H1 (cell line): ENCODE measurements around the gene NMRK1. TPM values are rescaled to one million over a fixed set of nuclear protein-coding genes. Genes with fewer than 3 reads are reported as not detected.

Source experiments
- CTCF ChIA-PET: fragments of 300-600 bp; sonication (Branson Sonifier 250); formaldehyde crosslinking; loops from one replicate; lab custom pipeline; 2021; ENCODE audit not compliant: partially characterized antibody; lab: Charles Lee
- POLR2A ChIA-PET: fragments of 300-600 bp; sonication (Branson Sonifier 250); formaldehyde crosslinking; loops from one replicate; lab custom pipeline; 2021; ENCODE audit warnings: inconsistent platforms; ENCODE audit not compliant: partially characterized antibody; lab: Charles Lee
- DNase-seq, 2 experiments: peaks; one replicate each; pipeline versions ENCODE4 v3.0.0 to v3.0.0-alpha.2; 2010 to 2022; ENCODE audit warnings: low spot score in 2 of 2, low read depth in 1 of 2, mixed read lengths in 1 of 2
- FAIRE-seq: peaks from 2 replicates; lab custom pipeline; 2011; peaks lifted over from hg19 to GRCh38; lab: Jason Lieb, UNC
- H2AFZ ChIP-seq: 2 replicates; pipeline ENCODE4 v1.8.1; 2012; ENCODE audit warnings: low read length, inconsistent platforms
- H2AK5ac ChIP-seq: 2 replicates; pipeline ENCODE4 v1.6.1; 2013; ENCODE audit warnings: low read depth, low read length
- H2BK120ac ChIP-seq: replicated peaks from 2 replicates; pipeline ENCODE3; 2013; ENCODE audit warnings: low read depth, low read length, inconsistent platforms
- H2BK12ac ChIP-seq: 2 replicates; pipeline ENCODE4 v1.6.1; 2013; ENCODE audit warnings: low read depth, low read length
- H2BK15ac ChIP-seq: 2 replicates; pipeline ENCODE4 v1.6.1; 2013; ENCODE audit warnings: low read length
- H2BK20ac ChIP-seq: 2 replicates; pipeline ENCODE4 v1.6.1; 2013; ENCODE audit warnings: low read length
- H2BK5ac ChIP-seq: 2 replicates; pipeline ENCODE4 v1.6.1; 2013; ENCODE audit warnings: low read depth, low read length
- H3K14ac ChIP-seq: 2 replicates; pipeline ENCODE4 v1.6.1; 2013; ENCODE audit warnings: inconsistent platforms; ENCODE audit not compliant: insufficient read length
- H3K18ac ChIP-seq: 2 replicates; pipeline ENCODE4 v1.6.1; 2013; ENCODE audit warnings: low read length; ENCODE audit errors: extremely low read depth
- H3K23ac ChIP-seq: 2 replicates; pipeline ENCODE4 v1.6.1; 2013; ENCODE audit warnings: inconsistent platforms; ENCODE audit not compliant: insufficient read length
- H3K23me2 ChIP-seq: 2 replicates; pipeline ENCODE4 v1.6.1; 2013; ENCODE audit warnings: low read depth, low read length
- H3K27ac ChIP-seq: 2 replicates; pipeline ENCODE4 v1.6.1; 2011; ENCODE audit warnings: low read depth, low read length, inconsistent platforms
- H3K27me3 ChIP-seq, 4 experiments: replicated peaks in 1 of 4; 1 replicate in 1 of 4; 2 replicates in 3 of 4; pipeline versions ENCODE4 v1.6.1 to v1.8.1; 2011 to 2013; ENCODE audit warnings: low read length in 3 of 4, mild to moderate bottlenecking in 3 of 4, inconsistent platforms in 2 of 4, mixed read lengths in 2 of 4, moderate library complexity in 1 of 4; ENCODE audit not compliant: control insufficient read depth in 3 of 4, insufficient read depth in 3 of 4; ENCODE audit errors: extremely low read depth in 1 of 4
- H3K36me3 ChIP-seq, 4 experiments: 2 replicates each; pipeline versions ENCODE4 v1.6.1 to v1.8.1; 2011 to 2013; ENCODE audit warnings: mild to moderate bottlenecking in 4 of 4, low read length in 3 of 4, moderate library complexity in 2 of 4, control low read depth in 1 of 4, inconsistent platforms in 1 of 4; ENCODE audit not compliant: insufficient read depth in 4 of 4, control insufficient read depth in 2 of 4
- H3K4ac ChIP-seq: replicated peaks from 2 replicates; pipeline ENCODE3; 2013; ENCODE audit warnings: low read length, low read depth, mixed read lengths, inconsistent platforms; ENCODE audit not compliant: insufficient read length
- H3K4me1 ChIP-seq, 4 experiments: replicated peaks in 1 of 4; 1 replicate in 1 of 4; 2 replicates in 3 of 4; pipeline versions ENCODE4 v1.6.1 to v1.8.1; 2011 to 2013; ENCODE audit warnings: low read length in 3 of 4, inconsistent platforms in 2 of 4, mixed read lengths in 1 of 4; ENCODE audit not compliant: insufficient read depth in 4 of 4, control insufficient read depth in 3 of 4
- H3K4me2 ChIP-seq, 2 experiments: 2 replicates each; pipeline versions ENCODE4 v1.6.1 to v1.8.1; 2011 to 2013; ENCODE audit warnings: low read depth in 2 of 2, low read length in 2 of 2, control low read depth in 1 of 2, inconsistent platforms in 1 of 2, mild to moderate bottlenecking in 1 of 2; ENCODE audit not compliant: insufficient read depth in 1 of 2
- H3K4me3 ChIP-seq, 4 experiments: fragments of 200-600, 300-600 bp in 1 of 4; sonication (generic), shearing (Covaris generic), sonication (Bioruptor Twin) in 1 of 4; 2 replicates each; pipeline versions ENCODE4 v1.5.1 to v1.8.1; 2011 to 2016; ENCODE audit warnings: low read length in 4 of 4, low read depth in 3 of 4, control low read depth in 2 of 4, inconsistent platforms in 2 of 4, mild to moderate bottlenecking in 2 of 4, mixed read lengths in 1 of 4, moderate library complexity in 1 of 4; ENCODE audit not compliant: insufficient read depth in 2 of 4; ENCODE audit errors: extremely low read depth in 1 of 4
- H3K56ac ChIP-seq: replicated peaks from 2 replicates; pipeline ENCODE3; 2013; ENCODE audit warnings: low read depth, mild to moderate bottlenecking, mixed read lengths, low read length, inconsistent platforms; ENCODE audit not compliant: insufficient read length
- H3K79me1 ChIP-seq: 2 replicates; pipeline ENCODE4 v1.6.1; 2013; ENCODE audit warnings: low read depth, low read length, control low read depth
- H3K79me2 ChIP-seq, 2 experiments: 2 replicates each; pipeline versions ENCODE4 v1.6.1 to v1.8.1; 2012 to 2013; ENCODE audit warnings: low read length in 2 of 2, mild to moderate bottlenecking in 2 of 2, inconsistent platforms in 1 of 2; ENCODE audit not compliant: insufficient read depth in 2 of 2, control insufficient read depth in 1 of 2
- H3K9ac ChIP-seq, 4 experiments: replicated peaks in 1 of 4; 1 replicate in 1 of 4; 2 replicates in 3 of 4; pipeline versions ENCODE4 v1.6.1 to v1.8.1; 2011 to 2013; ENCODE audit warnings: low read depth in 3 of 4, low read length in 3 of 4, control low read depth in 2 of 4, mild to moderate bottlenecking in 2 of 4, moderate library complexity in 2 of 4, inconsistent platforms in 1 of 4; ENCODE audit errors: extremely low read depth in 1 of 4
- H3K9me3 ChIP-seq, 2 experiments: 2 replicates each; pipeline versions ENCODE4 v1.6.1 to v1.8.1; 2012 to 2013; ENCODE audit warnings: mild to moderate bottlenecking in 2 of 2, moderate library complexity in 2 of 2, control low read depth in 1 of 2, inconsistent platforms in 1 of 2, low read depth in 1 of 2, low read length in 1 of 2, mixed read lengths in 1 of 2; ENCODE audit not compliant: insufficient read depth in 2 of 2
- H4K20me1 ChIP-seq, 2 experiments: replicated peaks in 1 of 2; 2 replicates each; pipeline versions ENCODE3 to v1.8.1; 2011 to 2013; ENCODE audit warnings: inconsistent platforms in 2 of 2, low read length in 2 of 2, mild to moderate bottlenecking in 1 of 2; ENCODE audit not compliant: insufficient read depth in 2 of 2, control insufficient read depth in 1 of 2
- H4K5ac ChIP-seq: 2 replicates; pipeline ENCODE4 v1.6.1; 2013; ENCODE audit warnings: low read length, low read depth, mixed read lengths, inconsistent platforms; ENCODE audit not compliant: insufficient read length
- H4K8ac ChIP-seq: 2 replicates; pipeline ENCODE4 v1.8.0; 2013; ENCODE audit warnings: mild to moderate bottlenecking, moderate library complexity, low read length, inconsistent platforms; ENCODE audit not compliant: insufficient read depth; ENCODE audit errors: extremely low read depth
- H4K91ac ChIP-seq: replicated peaks from 2 replicates; pipeline ENCODE3; 2013; ENCODE audit warnings: low read length, mixed read lengths, inconsistent platforms; ENCODE audit not compliant: insufficient read length
- EZH2 ChIP-seq: fragments of 200-600 bp; sonication (generic); IDR thresholded peaks from 2 replicates; pipeline ENCODE4 v1.7.1; 2012; ENCODE audit warnings: low read depth, mild to moderate bottlenecking, moderate library complexity, low read length, inconsistent platforms; ENCODE audit not compliant: severe bottlenecking
- RXRA ChIP-seq: IDR thresholded peaks from 2 replicates; pipeline ENCODE4 v1.6.1; 2011; ENCODE audit warnings: low read depth, mild to moderate bottlenecking, low read length, moderate library complexity; ENCODE audit not compliant: insufficient read depth
- SIN3A ChIP-seq, 2 experiments: IDR thresholded peaks in 1 of 2; conservative IDR thresholded peaks in 1 of 2; 2 replicates each; pipeline ENCODE4 v1.6.1; 2011 to 2012; ENCODE audit warnings: low read length in 2 of 2, improper control_type of control experiment in 1 of 2, low read depth in 1 of 2, mild to moderate bottlenecking in 1 of 2
- SIX5 ChIP-seq: IDR thresholded peaks from 2 replicates; pipeline ENCODE4 v1.6.1; 2011; ENCODE audit warnings: mild to moderate bottlenecking, low read depth, low read length
- SP1 ChIP-seq: IDR thresholded peaks from 2 replicates; pipeline ENCODE4 v1.6.1; 2011; ENCODE audit warnings: low read depth, low read length
- YY1 ChIP-seq: IDR thresholded peaks from 2 replicates; pipeline ENCODE4 v1.6.1; 2011; ENCODE audit warnings: low read depth, mild to moderate bottlenecking, low read length
- WGBS, 2 experiments: shearing (Covaris generic) in 1 of 2; methylation state at CpG; one replicate each; pipeline versions ENCODE4 v1.1.6 to v1.1.7; 2013 to 2015; ENCODE audit warnings: low lambda C conversion rate in 2 of 2, mixed read lengths in 2 of 2, inconsistent platforms in 1 of 2, low coverage in 1 of 2, missing lambda C conversion rate in 1 of 2; ENCODE audit not compliant: insufficient replicate concordance in 2 of 2, insufficient coverage in 1 of 2, insufficient read length in 1 of 2; ENCODE audit errors: extremely low coverage in 1 of 2, missing lambda C conversion rate in 1 of 2; 5-methylcytosine and 5-hydroxymethylcytosine counted together
- polyA plus RNA-seq, 7 experiments: library from polyadenylated mRNA; depleted of rRNA in 3 of 7; stranded (reverse) in 5 of 7; unstranded in 2 of 7; fragments of >200 nt in 5 of 7; fragments of 200-250 nt in 2 of 7; gene quantifications; 1 replicate in 5 of 7; 2 replicates in 1 of 7; 4 replicates in 1 of 7; pipeline versions ENCODE4 v1.2.1 to v1.2.3, GENCODE V29; 2011 to 2013; ENCODE audit warnings: missing spikeins in 2 of 7, mixed read lengths in 2 of 7
- total RNA-seq: library from RNA; stranded (reverse); fragmentation: NEBNext Ultra II Directional; extraction: Animal tissue kit (Norgen Biotek cat#: 25700); gene quantifications from 2 replicates; pipeline ENCODE4 v1.2.1, GENCODE V29; 2021
- TF ChIP-seq, protein P1 (sequence below): IDR thresholded peaks from 2 replicates; pipeline ENCODE4 v1.6.1; 2012; ENCODE audit warnings: low read length, inconsistent platforms
- TF ChIP-seq, protein P2 (sequence below): IDR thresholded peaks from 2 replicates; pipeline ENCODE4 v1.6.1; 2011; ENCODE audit warnings: low read depth, mild to moderate bottlenecking, low read length; ENCODE audit not compliant: insufficient read depth

The NMRK1 gene
- total and polyA plus RNA-seq, 2 of the 8 experiments (the other 6 are each of a cell fraction or from before 2014, with no cell fraction given) = 5.8 to 8.1 TPM

DNA sequence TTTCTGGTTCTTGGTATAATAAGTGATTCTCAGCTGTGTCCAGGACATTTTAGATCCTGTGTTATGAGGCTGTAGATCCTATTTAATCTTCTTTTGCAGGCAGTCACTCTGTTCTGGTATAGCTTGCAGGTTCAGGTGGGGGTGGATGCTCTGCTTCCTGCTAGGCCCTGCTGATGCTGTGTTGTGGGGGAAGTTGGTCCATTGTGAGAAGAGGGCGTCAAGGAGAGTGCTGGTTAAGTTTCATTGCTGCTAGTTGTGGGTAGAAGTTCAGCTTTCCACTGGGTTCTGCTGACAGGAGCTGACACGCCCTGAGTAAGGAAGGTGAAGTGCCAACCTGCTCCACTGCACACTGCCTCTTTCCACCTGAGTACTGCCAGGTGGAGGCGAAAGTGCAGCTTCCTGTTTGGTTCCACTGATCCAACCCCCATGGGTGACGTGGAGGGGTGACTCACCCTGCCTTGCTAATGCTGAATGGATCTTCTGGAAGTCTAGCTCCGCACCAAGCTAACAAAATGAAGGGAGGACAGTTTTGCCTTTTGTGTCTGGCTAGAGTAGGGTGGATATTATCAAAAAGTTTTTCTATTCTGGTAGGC, 16.3 kb downstream of the NMRK1 start:
- Histone ChIP-seq H2BK20ac (peak overlapping the region; percentile 44; the same call in 1 of the 2 replicates), H2BK5ac (no peak overlapping the region), H3K4ac (no peak overlapping the region), H2AFZ (no peak overlapping the region), H3K79me1 (no peaks in the 10 kb centered on the region), H3K36me3 (no peaks in the 10 kb centered on the region), H3K18ac (no peak overlapping the region), H3K4me1 (peaks cover 0 to 3% (median 0%) of the 10 kb centered on the region in 4 experiments; a peak in 2 of 7 replicates), H2BK12ac (0 out of 2 replicates have a peak overlapping the region, but pooled peaks have one; percentile 9), H3K23ac (no peak overlapping the region), H3K27me3 (no peaks in the 10 kb centered on the region), H3K56ac (no peak overlapping the region), H4K8ac (no peak overlapping the region), H3K14ac (no peak overlapping the region), H3K9me3 (no peaks in the 10 kb centered on the region), H3K27ac (no peak overlapping the region), H3K23me2 (no peaks in the 10 kb centered on the region), H3K4me3 (no peak overlapping the region), H3K79me2 (no peaks in the 10 kb centered on the region), H3K4me2 (no peak overlapping the region), H4K20me1 (no peaks in the 10 kb centered on the region), H4K5ac (no peak overlapping the region), H3K9ac (no peak overlapping the region; a peak in 1 of 7 replicates), H2BK120ac (no peak overlapping the region), H4K91ac (no peak overlapping the region), H2BK15ac (0 out of 2 replicates have a peak overlapping the region, but pooled peaks have one; percentile 41), H2AK5ac (0 out of 2 replicates have a peak overlapping the region, but pooled peaks have one; percentile 28)
- no peak for FAIRE-seq
- no peak for DNase-seq
- CTCF ChIA-PET = interaction anchor here (0.5 to 1.6 kb wide), 4 partner anchors 14 to 298 kb away, joined by 3 to 14 read pairs (median 3); no protein-coding TSS in a partner anchor
- 83% methylated on average over 5 of the region's 5 CpGs; no CpG with 5 or more reads in 1 of the 2 experiments for WGBS, 2 experiments
- POLR2A ChIA-PET = no interaction called here
- TF ChIP-seq SIX5 (no peak), SP1 (no peak), RXRA (no peak), EZH2 (no peak), YY1 (no peak), SIN3A (conservative IDR thresholded peaks at IDR 0.05 in 1 of 2, IDR thresholded peaks at IDR 0.05 in 1 of 2; ENCODE audit: low read depth in 1 of 2, low read length in 2 of 2) (no peak)
- TF ChIP-seq, protein P1, sequence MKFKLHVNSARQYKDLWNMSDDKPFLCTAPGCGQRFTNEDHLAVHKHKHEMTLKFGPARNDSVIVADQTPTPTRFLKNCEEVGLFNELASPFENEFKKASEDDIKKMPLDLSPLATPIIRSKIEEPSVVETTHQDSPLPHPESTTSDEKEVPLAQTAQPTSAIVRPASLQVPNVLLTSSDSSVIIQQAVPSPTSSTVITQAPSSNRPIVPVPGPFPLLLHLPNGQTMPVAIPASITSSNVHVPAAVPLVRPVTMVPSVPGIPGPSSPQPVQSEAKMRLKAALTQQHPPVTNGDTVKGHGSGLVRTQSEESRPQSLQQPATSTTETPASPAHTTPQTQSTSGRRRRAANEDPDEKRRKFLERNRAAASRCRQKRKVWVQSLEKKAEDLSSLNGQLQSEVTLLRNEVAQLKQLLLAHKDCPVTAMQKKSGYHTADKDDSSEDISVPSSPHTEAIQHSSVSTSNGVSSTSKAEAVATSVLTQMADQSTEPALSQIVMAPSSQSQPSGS = no peak
- TF ChIP-seq, protein P2, sequence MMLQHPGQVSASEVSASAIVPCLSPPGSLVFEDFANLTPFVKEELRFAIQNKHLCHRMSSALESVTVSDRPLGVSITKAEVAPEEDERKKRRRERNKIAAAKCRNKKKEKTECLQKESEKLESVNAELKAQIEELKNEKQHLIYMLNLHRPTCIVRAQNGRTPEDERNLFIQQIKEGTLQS = no peak
